GM23338 (cell line): ENCODE results near the gene PDIA6.

ENCODE experiments used
- CREB1 ChIP-seq: fragments of 250-450 bp; sonication (Bioruptor Pico); IDR thresholded peaks from 2 replicates; pipeline ENCODE4 v1.5.0; 2020; ENCODE audit warnings: low read depth, mild to moderate bottlenecking, moderate library complexity
- CTCF ChIP-seq, 2 experiments: fragments of 200-600 bp in 1 of 2; sonication (generic) in 1 of 2; conservative IDR thresholded peaks; 2 replicates each; pipeline versions ENCODE4 v1.5.1 to v1.6.1; 2016 to 2017; ENCODE audit warnings: antibody characterized with exemption in 2 of 2, low read depth in 2 of 2, mild to moderate bottlenecking in 2 of 2, moderate library complexity in 1 of 2
- EZH2 ChIP-seq: fragments of 200-600 bp; sonication (generic); IDR thresholded peaks from one replicate; pipeline ENCODE4 v1.8.0; 2017; ENCODE audit warnings: antibody characterized with exemption, mild to moderate bottlenecking, low read depth; ENCODE audit not compliant: unreplicated experiment
- EZH2phosphoT487 ChIP-seq: fragments of 200-600 bp; sonication (generic); IDR thresholded peaks from one replicate; pipeline ENCODE4 v1.8.1; 2018; ENCODE audit warnings: antibody characterized with exemption; ENCODE audit not compliant: unreplicated experiment
- JUNB ChIP-seq: IDR thresholded peaks from one replicate; pipeline ENCODE4 v1.6.1; 2016; ENCODE audit warnings: antibody characterized with exemption; ENCODE audit not compliant: unreplicated experiment
- NANOG ChIP-seq: IDR thresholded peaks from 2 replicates; pipeline ENCODE4 v1.6.1; 2016; ENCODE audit warnings: antibody characterized with exemption, borderline replicate concordance
- POLR2AphosphoS5 ChIP-seq: IDR thresholded peaks from 2 replicates; pipeline ENCODE4 v1.6.1; 2016; ENCODE audit warnings: antibody characterized with exemption, low read depth
- ZNF114 ChIP-seq: fragments of 250-450 bp; sonication (Bioruptor Pico); IDR thresholded peaks from 2 replicates; pipeline ENCODE4 v1.5.0; 2020; ENCODE audit warnings: mild to moderate bottlenecking, moderate library complexity
- TF ChIP-seq, protein P1 (sequence below): IDR thresholded peaks from one replicate; pipeline ENCODE4 v1.6.1; 2018; ENCODE audit warnings: antibody characterized with exemption; ENCODE audit not compliant: unreplicated experiment

- TF ChIP-seq, protein P1, sequence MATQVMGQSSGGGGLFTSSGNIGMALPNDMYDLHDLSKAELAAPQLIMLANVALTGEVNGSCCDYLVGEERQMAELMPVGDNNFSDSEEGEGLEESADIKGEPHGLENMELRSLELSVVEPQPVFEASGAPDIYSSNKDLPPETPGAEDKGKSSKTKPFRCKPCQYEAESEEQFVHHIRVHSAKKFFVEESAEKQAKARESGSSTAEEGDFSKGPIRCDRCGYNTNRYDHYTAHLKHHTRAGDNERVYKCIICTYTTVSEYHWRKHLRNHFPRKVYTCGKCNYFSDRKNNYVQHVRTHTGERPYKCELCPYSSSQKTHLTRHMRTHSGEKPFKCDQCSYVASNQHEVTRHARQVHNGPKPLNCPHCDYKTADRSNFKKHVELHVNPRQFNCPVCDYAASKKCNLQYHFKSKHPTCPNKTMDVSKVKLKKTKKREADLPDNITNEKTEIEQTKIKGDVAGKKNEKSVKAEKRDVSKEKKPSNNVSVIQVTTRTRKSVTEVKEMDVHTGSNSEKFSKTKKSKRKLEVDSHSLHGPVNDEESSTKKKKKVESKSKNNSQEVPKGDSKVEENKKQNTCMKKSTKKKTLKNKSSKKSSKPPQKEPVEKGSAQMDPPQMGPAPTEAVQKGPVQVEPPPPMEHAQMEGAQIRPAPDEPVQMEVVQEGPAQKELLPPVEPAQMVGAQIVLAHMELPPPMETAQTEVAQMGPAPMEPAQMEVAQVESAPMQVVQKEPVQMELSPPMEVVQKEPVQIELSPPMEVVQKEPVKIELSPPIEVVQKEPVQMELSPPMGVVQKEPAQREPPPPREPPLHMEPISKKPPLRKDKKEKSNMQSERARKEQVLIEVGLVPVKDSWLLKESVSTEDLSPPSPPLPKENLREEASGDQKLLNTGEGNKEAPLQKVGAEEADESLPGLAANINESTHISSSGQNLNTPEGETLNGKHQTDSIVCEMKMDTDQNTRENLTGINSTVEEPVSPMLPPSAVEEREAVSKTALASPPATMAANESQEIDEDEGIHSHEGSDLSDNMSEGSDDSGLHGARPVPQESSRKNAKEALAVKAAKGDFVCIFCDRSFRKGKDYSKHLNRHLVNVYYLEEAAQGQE = no peak
- no peak for TF ChIP-seq EZH2phosphoT487
- no peak for TF ChIP-seq JUNB
- no peak for TF ChIP-seq CTCF (conservative IDR thresholded peaks at IDR 0.05; ENCODE audit: low read depth in 2 of 2)
- no peak for TF ChIP-seq POLR2AphosphoS5
- TF ChIP-seq EZH2 = no peak
- no peak for TF ChIP-seq NANOG
- TF ChIP-seq CREB1 (CRISPR knock-in tag) = no peak
- TF ChIP-seq ZNF114 (CRISPR knock-in tag) = no peak
These were observed 36.2 kb downstream of the PDIA6 start for GRCh38 chr2:10776231-10776977.
